Measurements from ENCODE around the gene PIGU. TPM values are rescaled to one million over a fixed set of nuclear protein-coding genes. Genes with fewer than 3 reads are reported as not detected.

Gene PIGU
- total RNA-seq, 2 experiments from 2014 or later, result 16.6 to 27.9 TPM

- TF ChIP-seq CTCF (conservative IDR thresholded peaks at IDR 0.05; ENCODE audit: low read length) (no peak), EZH2phosphoT487 (IDR thresholded peaks at IDR 0.05; ENCODE audit: borderline replicate concordance, low read depth, low read length) (no peak)
- H3K36me3 ChIP-seq (ENCODE audit: insufficient read depth, low read length), result no peaks in the 10 kb centered on the region
- peak overlapping the region; percentile 94 for H3K4me2 ChIP-seq (ENCODE audit: low read length)
- no peak overlapping the region for H3K27ac ChIP-seq (ENCODE audit: low read depth, low read length, poor library complexity, severe bottlenecking)
- ChIA-PET CTCF (ENCODE audit: unreplicated experiment) (no interaction called here), POLR2A (interaction anchor here (0.6 to 0.7 kb wide), 3 partner anchors 24 to 648 kb away, joined by 3 to 4 read pairs (median 3); no protein-coding TSS in a partner anchor)
- H4K20me1 ChIP-seq (ENCODE audit: insufficient read depth, low read length), result no peaks in the 10 kb centered on the region
- no peaks in the 10 kb centered on the region for H3K9me2 ChIP-seq (ENCODE audit: insufficient read depth, low read length)
- intact Hi-C loops (cut with micrococcal nuclease; ENCODE audit: unreplicated experiment), result no loop called here
- no peaks in the 10 kb centered on the region for H3K9me3 ChIP-seq (ENCODE audit: low read length)
- H3K79me2 ChIP-seq (ENCODE audit: insufficient read depth, low read depth, low read length), result peaks cover 19% of the 10 kb centered on the region
- peaks cover 16% of the 10 kb centered on the region for H3K4me1 ChIP-seq (ENCODE audit: insufficient read depth, low read length, poor library complexity, severe bottlenecking)
- peak overlapping the region; percentile 4; the same call in 1 of the 2 replicates for H2AFZ ChIP-seq (ENCODE audit: low read length)
- DNase-seq (ENCODE audit: low spot score), result peak; percentile 11
- peak overlapping the region; percentile 93 for H3K4me3 ChIP-seq (ENCODE audit: low read depth, low read length, poor library complexity, severe bottlenecking)
- BruUV-seq (replicated peaks), result no TSS peak
Observed at GRCh38 chr20:34675993-34676641, 775 bp downstream of the PIGU start.

GRCh38 chr20:34675561-34675960 lies 1.3 kb downstream of the PIGU start:
- intact Hi-C loops (cut with micrococcal nuclease; ENCODE audit: unreplicated experiment), result no loop called here
- H3K79me2 ChIP-seq (ENCODE audit: insufficient read depth, low read depth, low read length), result peaks cover 19% of the 10 kb centered on the region
- BruUV-seq (replicated peaks), result TSS peak; percentile 61
- H4K20me1 ChIP-seq (ENCODE audit: insufficient read depth, low read length), result no peaks in the 10 kb centered on the region
- H3K36me3 ChIP-seq (ENCODE audit: insufficient read depth, low read length), result no peaks in the 10 kb centered on the region
- no peak overlapping the region for H2AFZ ChIP-seq (ENCODE audit: low read length)
- TF ChIP-seq CTCF (conservative IDR thresholded peaks at IDR 0.05; ENCODE audit: low read length) (no peak), EZH2phosphoT487 (IDR thresholded peaks at IDR 0.05; ENCODE audit: borderline replicate concordance, low read depth, low read length) (no peak)
- peak overlapping the region; percentile 93 for H3K4me3 ChIP-seq (ENCODE audit: low read depth, low read length, poor library complexity, severe bottlenecking)
- H3K9me2 ChIP-seq (ENCODE audit: insufficient read depth, low read length), result no peaks in the 10 kb centered on the region
- no peaks in the 10 kb centered on the region for H3K9me3 ChIP-seq (ENCODE audit: low read length)
- no peak for DNase-seq (ENCODE audit: low spot score)
- H3K4me2 ChIP-seq (ENCODE audit: low read length), result peak overlapping the region; percentile 94
- CTCF ChIA-PET (ENCODE audit: unreplicated experiment), result no interaction called here
- POLR2A ChIA-PET, result interaction anchor here (0.6 kb wide), 1 partner anchor 41 kb away, joined by 3 read pairs; no protein-coding TSS in a partner anchor
- peaks cover 13% of the 10 kb centered on the region for H3K4me1 ChIP-seq (ENCODE audit: insufficient read depth, low read length, poor library complexity, severe bottlenecking)
- no peak overlapping the region for H3K27ac ChIP-seq (ENCODE audit: low read depth, low read length, poor library complexity, severe bottlenecking)

GRCh38 chr20:34673412-34673811 lies 3.5 kb downstream of the PIGU start:
- peaks cover 19% of the 10 kb centered on the region for H3K79me2 ChIP-seq (ENCODE audit: insufficient read depth, low read depth, low read length)
- POLR2A ChIA-PET, result interaction anchor here (0.6 to 1.6 kb wide), 2 partner anchors 19 to 944 kb away, joined by 3 to 4 read pairs; no protein-coding TSS in a partner anchor

More at GRCh38 chr20:34673412-34673811, 3.5 kb downstream of the PIGU start:
- no peak for TF ChIP-seq EZH2phosphoT487 (IDR thresholded peaks at IDR 0.05; ENCODE audit: borderline replicate concordance, low read depth, low read length)
- no peak for TF ChIP-seq CTCF (conservative IDR thresholded peaks at IDR 0.05; ENCODE audit: low read length)
- Histone ChIP-seq H3K9me2 (ENCODE audit: insufficient read depth, low read length) (no peaks in the 10 kb centered on the region), H3K4me2 (ENCODE audit: low read length) (no peak overlapping the region), H3K4me1 (ENCODE audit: insufficient read depth, low read length, poor library complexity, severe bottlenecking) (peaks cover 10% of the 10 kb centered on the region), H3K36me3 (ENCODE audit: insufficient read depth, low read length) (no peaks in the 10 kb centered on the region; the same call in 1 of the 2 replicates), H3K9me3 (ENCODE audit: low read length) (no peaks in the 10 kb centered on the region), H2AFZ (ENCODE audit: low read length) (no peak overlapping the region), H4K20me1 (ENCODE audit: insufficient read depth, low read length) (no peaks in the 10 kb centered on the region), H3K4me3 (ENCODE audit: low read depth, low read length, poor library complexity, severe bottlenecking) (no peak overlapping the region), H3K27ac (ENCODE audit: low read depth, low read length, poor library complexity, severe bottlenecking) (no peak overlapping the region)
- no peak for DNase-seq (ENCODE audit: low spot score)
- CTCF ChIA-PET (ENCODE audit: unreplicated experiment), result no interaction called here
- BruUV-seq (replicated peaks), result no TSS peak
- intact Hi-C loops (cut with micrococcal nuclease; ENCODE audit: unreplicated experiment), result no loop called here

Measured in OCI-LY7 (cell line).